CD4-positive, alpha-beta T cell treated with Interferon gamma for 1 hour (primary cell): ENCODE measurements around the gene EPB41L4B.
"Not testable (repeated sequence)": the region's sequence is repeated elsewhere in the genome, so short reads cannot be mapped to it uniquely, and the experiment has no call there.

ENCODE experiments used
- DNase-seq: peaks from one replicate; pipeline ENCODE4 v3.0.0-alpha.2; 2020

Gene EPB41L4B

DNA sequence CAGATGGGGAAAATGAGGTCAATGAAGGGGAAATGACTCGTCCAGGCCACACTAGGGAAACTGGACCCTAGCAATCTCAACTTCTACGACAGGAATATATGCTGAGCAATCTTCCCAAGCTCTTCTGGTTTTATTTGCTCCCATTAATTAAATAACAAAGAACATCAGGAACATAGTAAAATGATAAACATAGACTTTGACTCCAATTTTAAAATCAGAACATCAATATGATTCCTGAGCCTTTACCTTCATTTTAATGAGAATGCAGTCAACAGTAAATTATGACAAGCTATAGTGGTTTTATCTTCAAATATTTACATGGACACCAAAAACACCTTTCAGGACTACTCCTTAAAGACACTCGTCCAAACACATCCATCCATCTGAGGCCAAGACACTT, 79.7 kb downstream of the EPB41L4B start:
- DNase-seq: no peak

DNA sequence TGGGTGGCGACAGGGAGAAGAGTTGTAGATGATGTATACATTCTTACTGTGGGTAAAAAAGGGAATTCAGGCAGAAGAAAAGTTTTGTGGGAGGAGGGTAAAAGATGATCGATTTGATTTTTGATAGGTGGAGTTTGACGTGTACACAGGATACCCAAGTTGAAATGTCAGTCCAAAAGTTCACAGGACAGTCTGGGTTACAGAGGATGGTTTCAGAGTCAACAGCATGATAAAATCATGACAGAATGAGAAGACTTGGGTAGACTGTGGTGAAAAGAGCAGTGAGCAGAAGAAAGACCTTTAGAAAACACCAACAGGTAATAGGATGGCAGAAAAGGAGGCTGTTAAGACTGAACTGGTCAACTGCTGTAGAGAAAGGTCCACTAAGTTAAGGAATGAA, 81.6 kb downstream of the EPB41L4B start:
- no peak for DNase-seq

DNA sequence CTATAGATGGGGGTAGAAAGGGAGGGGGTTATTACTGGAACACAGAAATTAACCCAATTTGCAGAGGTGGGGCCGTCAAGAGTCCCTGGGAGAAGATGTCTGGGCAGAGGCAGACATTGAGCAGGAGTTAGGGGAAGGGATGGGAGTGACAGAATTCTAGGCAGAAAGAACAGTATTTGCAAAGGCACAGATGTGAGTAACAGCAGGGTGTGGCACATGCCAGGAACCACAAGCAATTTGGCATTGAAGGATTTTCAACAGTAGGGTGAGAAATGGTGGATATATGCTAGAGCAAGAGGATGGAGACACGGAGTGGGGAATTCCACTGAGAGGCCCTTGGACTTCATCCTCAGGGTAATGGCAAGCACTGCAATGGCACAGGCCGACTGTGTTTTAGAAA, 82.2 kb downstream of the EPB41L4B start:
- no peak for DNase-seq

DNA sequence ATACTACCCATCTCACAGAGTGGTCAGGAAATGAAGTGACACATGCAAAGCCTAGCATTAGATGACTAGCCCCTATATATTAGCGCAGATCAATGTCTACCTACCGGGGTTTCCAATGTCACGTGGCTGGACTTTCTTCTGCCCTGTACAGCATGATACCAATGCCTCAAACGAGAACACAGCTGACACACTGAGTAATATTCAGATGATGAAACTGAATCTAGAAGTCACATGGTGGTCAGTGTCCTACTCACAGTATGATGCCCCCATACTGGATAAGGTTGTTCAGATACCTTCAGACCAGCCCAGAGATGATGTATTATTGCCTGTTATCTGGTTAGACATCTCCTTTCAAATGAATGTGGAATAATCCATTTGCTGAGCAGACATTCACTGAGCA, 82.7 kb downstream of the EPB41L4B start:
- DNase-seq: no peak

DNA sequence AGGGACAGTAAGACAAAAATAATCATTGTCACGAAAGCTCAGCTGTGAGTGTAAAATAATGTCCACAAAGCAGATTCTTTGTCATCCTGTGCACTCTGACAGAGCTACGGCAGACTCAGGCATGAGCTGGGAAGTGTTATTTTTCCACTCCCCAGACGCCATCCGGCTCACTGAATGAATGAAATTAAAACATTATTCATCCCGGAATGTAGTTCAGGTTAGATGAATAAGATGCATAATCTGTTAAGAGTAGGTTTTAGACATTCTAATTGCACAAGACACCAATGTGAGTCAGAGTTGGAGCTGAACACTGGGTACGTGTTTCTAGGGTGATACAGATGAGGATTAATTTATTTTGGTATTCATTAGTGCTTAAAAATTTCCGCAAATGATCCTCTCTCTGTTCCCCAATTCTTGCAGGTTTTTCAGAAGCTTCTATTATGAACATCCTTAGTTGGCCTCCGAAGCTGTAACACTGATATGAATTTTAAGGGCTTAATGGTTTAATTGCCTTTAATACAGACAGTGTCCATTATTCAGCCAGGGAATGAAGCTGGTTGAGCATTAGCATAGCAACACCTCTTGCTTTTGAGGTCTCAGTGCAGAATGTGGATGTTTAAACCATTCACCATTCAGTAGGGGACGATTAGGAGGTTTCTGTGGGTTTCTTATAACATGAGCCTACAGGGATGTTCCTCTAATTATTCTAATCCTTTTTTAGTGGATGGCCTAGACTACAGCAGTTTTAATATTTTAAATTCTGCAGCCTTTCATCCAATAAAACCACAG, 88.2 kb downstream of the EPB41L4B start:
- no peak for DNase-seq

DNA sequence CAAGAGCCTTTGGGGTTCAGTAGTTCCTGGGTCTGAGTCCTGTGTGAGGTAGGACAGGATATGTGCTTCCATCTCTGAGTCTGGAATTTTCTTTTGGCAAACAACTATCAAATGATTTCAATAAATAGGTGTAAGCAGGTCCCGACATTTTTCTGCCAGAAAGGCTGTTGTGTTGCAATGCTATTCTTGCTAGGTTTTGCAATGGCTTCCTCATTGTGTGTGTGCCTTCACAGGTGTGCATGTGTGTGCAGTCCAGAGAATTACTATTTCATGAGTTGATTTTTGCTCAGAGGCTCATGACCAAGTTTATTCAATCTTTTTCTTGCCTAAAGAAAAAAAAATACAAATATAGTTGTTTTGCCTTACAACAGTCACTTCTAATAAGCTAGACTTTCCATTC, 89.3 kb downstream of the EPB41L4B start:
- DNase-seq: no peak

DNA sequence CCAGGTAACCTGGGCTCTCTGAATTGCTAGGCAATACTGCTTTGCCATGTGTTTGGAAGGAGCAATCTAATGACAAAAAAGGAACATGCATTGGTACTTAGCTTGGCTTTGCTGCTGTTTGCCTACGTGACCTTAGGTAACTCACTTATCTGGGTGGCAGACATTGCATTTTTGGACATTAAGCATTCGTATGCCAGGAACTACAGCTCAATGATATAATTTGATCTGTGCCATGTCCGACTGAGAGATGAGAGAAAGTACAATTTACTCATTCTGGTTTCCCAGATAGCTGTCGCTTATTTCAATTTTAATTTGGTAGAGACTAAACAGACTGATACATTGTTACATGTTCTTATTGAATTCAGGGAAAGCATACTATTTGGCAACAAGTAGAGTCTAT, 90.6 kb downstream of the EPB41L4B start:
- DNase-seq: no peak

DNA sequence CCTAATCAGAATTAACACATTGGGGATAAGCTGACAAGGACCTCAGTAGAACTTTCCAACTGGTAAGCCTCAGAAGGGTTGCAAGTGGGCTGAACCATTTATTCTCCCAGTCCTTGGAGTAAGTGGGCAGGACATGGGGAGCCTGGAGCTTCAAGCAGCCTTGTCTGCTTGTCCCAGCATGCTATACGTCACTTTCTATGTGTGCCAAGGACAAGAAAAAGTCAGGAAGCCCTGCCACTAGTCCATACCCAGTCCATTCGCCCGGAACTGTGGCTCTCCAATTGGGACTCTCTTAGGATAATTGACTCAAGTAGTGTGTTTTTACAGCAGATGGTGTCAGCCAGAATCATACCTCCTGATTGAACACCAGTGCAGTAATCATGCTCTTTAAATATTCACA, 91.2 kb downstream of the EPB41L4B start:
- DNase-seq: no peak

DNA sequence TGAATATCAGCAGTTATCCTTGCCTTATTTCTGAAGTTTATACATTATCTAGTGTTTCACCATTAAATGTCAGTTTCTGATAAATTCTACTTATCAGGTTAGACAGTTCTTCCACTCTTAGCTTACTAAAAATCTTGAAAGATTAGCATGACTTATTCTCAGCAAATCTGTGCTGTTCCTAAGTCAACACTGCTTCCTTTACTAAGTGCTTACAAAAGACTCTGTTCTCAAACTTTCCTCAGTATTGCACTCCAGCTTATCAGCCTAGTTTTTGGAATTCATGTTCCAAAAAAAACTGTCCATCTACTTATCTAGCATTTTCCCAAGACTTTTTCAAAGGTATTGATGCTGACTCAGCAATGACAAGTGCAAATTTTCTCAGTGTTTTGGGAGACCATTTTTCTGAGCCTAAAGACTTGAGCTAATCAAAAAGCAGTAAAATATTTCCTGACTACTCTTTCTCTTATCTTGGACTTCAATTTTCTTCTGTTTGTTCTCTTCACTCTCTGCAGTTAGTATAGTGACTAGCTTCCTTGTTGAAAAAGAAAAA, 92.7 kb downstream of the EPB41L4B start:
- no peak for DNase-seq

DNA sequence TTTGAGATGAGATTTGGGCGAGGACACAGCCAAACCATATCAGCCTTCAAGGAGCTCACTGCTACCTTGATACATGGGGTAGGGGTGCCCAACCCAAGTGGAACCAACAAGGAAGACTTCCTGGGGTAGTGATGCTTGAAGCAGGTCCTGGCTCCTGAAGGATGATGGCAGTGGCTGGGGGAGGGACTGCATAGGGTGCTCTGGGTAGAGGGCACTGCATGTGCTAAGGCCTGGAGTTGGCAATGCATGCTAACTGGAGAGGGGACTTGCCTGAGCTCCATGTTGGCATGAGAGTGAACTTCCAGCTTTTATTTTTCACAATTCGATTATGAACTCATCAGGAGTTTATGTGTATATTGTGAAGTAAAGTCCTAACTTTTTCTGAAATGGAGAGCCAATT, 95.2 kb downstream of the EPB41L4B start:
- DNase-seq: no peak

DNA sequence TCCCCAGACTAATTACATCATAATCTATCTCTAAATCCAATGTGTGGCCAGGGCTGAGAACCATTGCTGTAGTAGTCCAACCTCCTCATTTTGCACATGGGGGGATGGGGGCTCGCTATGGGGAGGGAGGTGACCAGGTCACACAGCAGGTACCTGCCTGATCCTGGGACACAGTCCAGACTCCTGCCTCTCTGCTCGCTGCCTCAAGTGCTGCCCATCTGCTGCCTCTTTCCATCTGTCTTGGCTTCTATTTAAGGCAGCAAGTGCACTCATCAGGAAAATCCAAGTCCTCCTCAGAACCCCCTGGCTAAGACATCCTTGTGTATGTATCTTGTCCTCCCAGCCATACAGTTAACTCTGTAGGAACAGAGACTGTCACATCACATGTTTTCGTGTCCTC, 96.1 kb downstream of the EPB41L4B start:
- no peak for DNase-seq

DNA sequence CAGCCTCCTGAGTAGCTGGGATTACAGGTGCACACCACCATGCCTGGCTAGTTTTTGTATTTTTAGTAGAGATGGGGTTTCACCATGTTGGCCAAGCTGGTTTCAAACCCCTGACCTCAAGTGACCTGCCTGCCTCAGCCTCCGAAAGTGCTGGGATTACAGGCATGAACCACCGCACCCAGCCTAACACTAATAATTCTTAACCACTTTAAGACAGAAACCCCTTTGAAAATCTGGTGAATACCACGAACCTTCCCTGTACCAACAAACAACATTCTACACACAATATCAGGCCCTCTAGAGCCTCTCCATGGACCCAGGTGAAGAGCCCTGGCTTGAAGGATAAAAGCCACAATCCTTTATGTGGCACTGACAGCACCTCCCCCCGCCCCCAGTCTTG, 102.6 kb downstream of the EPB41L4B start:
- DNase-seq: not testable (repeated sequence)

DNA sequence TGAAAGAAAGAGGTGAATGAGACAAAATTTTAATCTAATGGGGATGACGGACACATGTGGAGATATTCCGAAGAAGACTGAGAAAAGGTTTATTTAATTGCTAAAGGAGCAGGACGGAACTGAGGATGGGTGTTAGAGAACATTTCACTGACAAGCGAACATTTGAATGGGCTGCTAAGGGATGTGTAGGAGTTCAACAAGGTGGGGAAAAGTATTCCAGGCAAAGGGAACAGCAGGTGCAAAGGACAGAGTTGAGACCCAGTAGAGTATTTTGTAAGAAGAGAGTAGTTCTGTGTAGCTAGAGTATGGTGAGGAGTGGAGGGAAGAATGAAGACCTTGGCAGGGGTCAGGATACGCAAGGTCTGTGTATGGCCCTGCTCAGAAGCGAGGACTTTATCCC, 106.4 kb downstream of the EPB41L4B start:
- no peak for DNase-seq

DNA sequence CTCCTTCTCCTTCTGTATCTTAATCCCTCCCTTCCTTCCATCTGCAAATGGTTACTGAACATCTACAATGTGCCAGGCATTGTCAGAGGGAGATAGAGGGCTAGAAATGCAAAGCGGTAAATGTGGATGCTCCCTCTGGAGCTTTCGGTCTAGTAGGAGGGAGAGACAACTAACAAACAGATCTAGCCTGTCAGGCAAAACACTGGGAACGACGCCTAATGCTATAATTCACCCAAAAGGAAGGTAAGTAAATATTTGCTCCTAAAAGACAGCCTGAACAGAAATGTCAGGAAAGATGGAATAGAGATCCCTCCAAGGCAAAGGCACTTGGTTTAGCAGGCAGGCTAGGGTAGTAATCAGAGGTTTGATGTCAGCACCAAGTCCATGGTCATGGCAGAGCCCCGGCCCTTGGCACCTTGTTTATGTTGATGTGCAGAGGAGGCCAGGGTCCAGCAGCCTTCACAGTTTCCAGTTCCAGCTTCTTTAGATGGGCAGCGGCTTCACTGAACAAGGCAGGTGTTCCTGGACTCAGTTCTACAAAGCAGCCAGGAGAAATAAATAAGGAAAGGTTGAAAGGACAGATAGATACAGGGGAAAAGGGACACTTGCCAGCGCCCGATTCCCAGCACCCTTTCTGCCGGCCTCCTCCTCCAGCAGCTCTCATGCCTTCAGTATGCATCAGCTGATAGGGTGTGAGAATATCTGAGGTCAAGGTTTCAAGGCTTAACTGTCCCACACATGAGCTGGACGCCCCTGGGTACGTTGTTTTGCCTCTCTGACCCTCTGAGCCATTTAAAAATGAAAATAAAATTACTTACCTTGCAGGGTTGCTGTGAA, 107.4 kb downstream of the EPB41L4B start:
- DNase-seq: no peak

DNA sequence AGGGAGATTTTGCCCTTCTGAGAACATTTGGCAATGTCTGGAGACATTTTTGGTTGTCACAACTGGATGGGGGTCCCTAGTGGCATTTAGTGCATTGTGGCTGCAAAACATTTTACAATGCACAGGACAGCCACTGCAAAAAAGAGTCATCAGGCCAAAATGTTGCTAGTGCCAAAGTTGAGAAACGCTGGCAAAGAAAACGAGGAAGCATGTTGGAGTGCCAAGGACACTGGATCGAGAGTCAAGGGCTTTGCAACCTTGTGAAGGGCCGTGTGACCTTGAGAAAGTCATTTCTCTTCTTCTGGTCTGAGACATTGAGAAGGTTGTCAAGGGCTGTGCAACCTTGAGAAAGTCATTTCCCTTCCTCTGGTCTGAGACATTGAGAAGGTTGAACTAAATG, 108.1 kb downstream of the EPB41L4B start:
- no peak for DNase-seq

DNA sequence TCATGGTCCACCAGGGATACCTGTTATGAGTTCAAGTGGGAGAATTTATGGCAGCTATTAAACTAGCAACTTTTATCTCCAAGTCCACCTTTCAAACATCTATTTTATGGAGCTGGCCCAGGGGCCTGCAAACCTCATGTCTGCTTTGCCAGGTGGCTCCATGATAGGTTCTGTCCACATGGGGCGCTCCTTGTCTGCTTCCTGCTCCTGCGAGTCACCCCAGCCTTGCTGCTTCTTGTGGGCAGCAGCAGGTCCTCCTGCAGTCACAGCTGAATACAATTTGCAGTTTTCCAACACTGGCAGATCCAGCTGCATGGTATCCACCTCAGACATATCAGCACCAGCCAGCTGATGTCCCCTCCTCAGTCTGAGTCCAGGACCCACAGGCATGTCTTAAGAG, 114.2 kb downstream of the EPB41L4B start:
- no peak for DNase-seq

DNA sequence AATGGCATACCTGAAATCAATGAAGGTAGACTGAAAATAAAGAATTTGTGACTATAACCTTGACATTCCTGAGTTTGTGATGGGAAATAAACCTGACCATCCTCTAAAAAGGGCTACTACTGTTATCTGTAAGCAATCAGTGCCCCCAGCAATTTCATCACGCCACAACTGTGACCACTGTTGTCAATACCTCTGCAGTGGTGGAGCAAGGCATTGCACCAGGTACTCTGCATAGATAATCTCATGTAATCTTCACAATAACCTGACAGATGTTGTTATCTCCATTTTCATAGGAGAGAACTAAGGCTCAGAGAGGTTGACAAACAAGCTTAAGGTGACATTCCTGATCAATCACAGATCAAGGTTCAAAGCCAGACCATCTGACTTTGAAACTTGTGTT, 115.3 kb downstream of the EPB41L4B start:
- DNase-seq: no peak

DNA sequence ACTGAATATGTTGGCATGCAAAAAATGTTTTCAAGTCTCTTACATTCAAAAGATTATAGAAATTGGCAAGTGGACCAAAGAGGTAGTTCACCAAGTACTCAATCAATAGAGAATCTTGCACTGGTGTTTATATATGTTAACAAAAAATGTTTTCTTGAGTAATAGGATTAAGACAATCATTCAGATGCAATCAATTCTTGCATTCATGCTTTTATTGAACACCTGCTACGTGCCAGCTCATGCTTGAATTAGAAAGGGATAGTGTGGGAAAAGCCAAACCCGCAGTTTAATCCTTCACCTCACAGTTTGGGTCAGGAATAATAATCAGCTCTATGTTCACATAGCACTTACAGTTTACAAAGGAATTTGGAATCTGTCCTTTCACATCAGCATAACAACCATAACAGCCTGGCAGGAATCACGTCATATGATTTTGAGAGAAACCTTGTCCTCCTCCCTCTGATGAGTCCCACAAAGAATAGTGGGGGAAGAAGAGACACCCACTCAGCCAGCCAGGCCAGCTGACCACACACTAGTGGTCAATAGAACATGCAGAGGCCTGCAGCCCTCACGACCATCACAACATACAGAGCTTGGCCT, 117.0 kb downstream of the EPB41L4B start:
- no peak for DNase-seq

DNA sequence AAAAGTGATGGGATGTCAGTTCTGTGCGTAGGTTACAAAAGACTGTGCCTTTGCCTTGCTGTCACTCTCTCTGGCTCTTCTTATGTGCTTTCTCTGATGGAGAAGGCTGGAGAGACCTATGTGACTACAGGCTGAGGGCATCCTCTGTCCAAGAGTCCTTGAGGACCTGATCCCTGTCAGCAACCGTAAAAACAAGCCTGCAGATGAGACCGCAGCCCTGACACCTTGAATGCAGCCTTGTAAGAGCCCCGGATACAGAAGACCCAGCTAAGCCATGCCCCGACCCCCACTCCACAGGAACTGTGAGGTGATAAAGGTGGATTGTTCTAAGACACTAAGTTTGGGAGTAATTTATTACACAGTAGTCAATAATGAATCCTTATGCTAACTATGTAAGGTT, 121.2 kb downstream of the EPB41L4B start:
- DNase-seq: no peak

DNA sequence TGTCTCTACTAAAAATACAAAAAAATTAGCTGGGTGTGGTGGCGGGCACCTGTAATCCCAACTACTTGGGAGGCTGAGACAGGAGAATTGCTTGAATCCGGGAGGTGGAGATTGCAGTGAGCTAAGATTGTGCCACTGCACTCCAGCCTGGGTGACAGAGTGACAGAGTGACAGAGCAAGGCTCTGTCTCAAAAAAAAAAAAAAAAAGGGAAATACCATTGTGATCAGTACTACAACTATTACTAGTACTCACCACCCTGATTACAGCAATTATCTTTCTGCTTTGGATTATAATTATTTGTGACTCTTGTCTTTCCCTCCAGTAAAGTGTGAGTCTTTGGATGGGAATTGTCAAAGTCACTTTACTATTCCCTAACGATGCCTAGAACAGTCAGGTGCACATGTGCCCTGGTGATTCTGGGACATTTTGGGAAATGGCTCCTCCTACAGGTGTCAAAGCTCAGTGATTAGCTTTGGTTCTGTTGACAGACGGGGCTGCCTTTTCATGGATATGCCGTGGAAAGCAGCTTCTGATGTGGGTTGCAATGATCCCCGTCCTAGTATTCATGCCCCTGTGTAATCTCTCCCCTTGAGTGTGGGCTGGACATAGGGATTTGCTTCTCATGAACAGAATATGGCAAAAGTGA, 122.0 kb downstream of the EPB41L4B start:
- DNase-seq: no peak

DNA sequence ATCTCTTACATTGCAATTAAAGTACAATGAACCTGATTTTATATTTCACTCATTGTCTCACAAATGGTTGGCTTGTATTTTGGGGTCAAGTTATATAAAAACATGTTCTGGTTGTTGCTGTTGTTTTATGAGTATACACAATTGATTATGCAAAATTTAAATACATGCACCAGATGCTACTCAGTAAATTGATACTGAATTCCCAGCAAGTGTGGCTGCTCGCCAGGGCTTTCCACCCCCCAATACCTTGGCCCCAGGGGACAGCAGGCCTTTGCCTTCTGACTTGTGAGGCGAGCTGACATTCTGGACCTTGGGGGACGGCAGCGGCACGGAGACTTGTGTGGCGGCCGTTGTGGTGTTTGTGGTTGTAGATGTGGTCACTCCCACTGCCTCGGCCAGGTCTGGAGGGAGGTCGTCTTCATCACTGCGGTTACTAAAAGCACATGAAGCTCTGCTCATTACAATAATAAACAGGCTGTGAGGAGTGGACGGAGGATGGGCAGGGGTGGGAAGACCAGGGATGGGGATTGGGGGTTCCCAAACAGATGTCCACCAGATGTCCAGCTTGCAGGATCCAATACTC, 126.8 kb downstream of the EPB41L4B start:
- DNase-seq: no peak

DNA sequence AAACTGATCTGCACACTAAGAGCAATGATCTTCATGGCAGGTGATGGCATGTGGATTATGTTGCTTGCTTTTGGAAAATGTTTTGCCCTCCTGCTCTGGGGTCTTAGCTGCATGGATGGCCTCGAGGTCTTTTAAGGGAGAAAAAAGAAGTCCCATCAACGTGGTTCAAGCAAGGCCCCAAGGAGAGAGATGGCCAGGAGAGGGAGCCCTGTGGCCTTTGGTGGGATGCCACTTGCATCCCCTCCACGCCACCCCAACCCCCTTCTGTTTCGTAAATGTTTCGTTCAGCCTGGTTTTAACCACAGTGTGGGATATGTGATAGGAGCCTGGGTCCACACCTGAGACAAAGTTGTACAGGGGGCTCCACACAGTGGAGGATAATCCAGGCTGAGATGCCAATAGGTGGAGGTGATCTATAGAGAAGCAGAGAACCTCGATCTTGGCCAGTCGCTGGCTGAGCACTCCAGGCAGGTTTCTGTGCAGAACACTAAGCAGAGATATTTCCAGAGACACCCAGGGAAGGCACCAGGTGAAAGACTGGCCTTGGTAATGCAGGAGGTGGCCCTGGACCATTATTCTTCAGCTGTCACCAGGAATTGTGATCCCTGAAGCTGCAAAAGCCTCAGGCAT, 128.0 kb downstream of the EPB41L4B start:
- DNase-seq: no peak
